Spleen (tissue), 11 donors: Measurements from ENCODE around the gene OR5AU1. TPM values are rescaled to one million over a fixed set of nuclear protein-coding genes. Genes with fewer than 3 reads are reported as not detected.

ENCODE experiments used
- DNase-seq: peaks from one replicate; pipeline ENCODE4 v3.0.0-alpha.2; 2020
- H3K27ac ChIP-seq, 8 donors: fragments of 200-600 bp; sonication (generic) in 7 of 8; 1 replicate in 4 of 8; 2 replicates in 4 of 8; pipeline versions ENCODE4 v1.5.0 to v1.8.0; 2016 to 2021; ENCODE audit warnings: inconsistent platforms in 4 of 8, mild to moderate bottlenecking in 4 of 8, moderate library complexity in 1 of 8
- H3K27me3 ChIP-seq, 7 donors: fragments of 200-600 bp; sonication (generic) in 6 of 7; replicated peaks in 1 of 7; 1 replicate in 4 of 7; 2 replicates in 3 of 7; pipeline versions ENCODE4 v1.5.0 to v1.8.0; 2016 to 2021; ENCODE audit warnings: inconsistent platforms in 3 of 7, mild to moderate bottlenecking in 1 of 7
- H3K36me3 ChIP-seq, 6 donors: fragments of 200-600 bp; sonication (generic) in 5 of 6; 1 replicate in 4 of 6; 2 replicates in 2 of 6; pipeline versions ENCODE4 v1.5.0 to v1.8.0; 2016 to 2021; ENCODE audit warnings: inconsistent platforms in 2 of 6
- H3K4me1 ChIP-seq, 6 donors: fragments of 200-600 bp; sonication (generic) in 5 of 6; 1 replicate in 3 of 6; 2 replicates in 3 of 6; pipeline versions ENCODE4 v1.5.0 to v1.8.0; 2016 to 2021; ENCODE audit warnings: inconsistent platforms in 3 of 6
- H3K4me3 ChIP-seq, 8 donors: fragments of 200-600 bp; sonication (generic) in 7 of 8; 1 replicate in 4 of 8; 2 replicates in 4 of 8; pipeline versions ENCODE4 v1.5.0 to v1.8.0; 2016 to 2021; ENCODE audit warnings: inconsistent platforms in 4 of 8, mild to moderate bottlenecking in 4 of 8, moderate library complexity in 2 of 8
- H3K9me3 ChIP-seq, 8 donors: fragments of 200-600 bp; sonication (generic) in 7 of 8; 1 replicate in 4 of 8; 2 replicates in 4 of 8; pipeline versions ENCODE4 v1.5.0 to v1.8.0; 2016 to 2021; ENCODE audit warnings: inconsistent platforms in 4 of 8
- POLR2A ChIP-seq, 3 donors: fragments of 450-650 bp; IDR thresholded peaks; one replicate each; pipeline ENCODE4 v1.5.1; 2017; ENCODE audit warnings: antibody characterized with exemption in 3 of 3, mild to moderate bottlenecking in 1 of 3
- POLR2AphosphoS5 ChIP-seq, 3 donors: sonication (generic); formaldehyde crosslinking; IDR thresholded peaks; one replicate each; pipeline ENCODE4 v1.5.1; 2017; ENCODE audit warnings: antibody characterized with exemption in 3 of 3
- WGBS, 5 donors: extraction: QIAGEN DNeasy Blood & Tissue Kit in 3 of 5; methylation state at CpG; one replicate each; pipeline versions ENCODE4 v1.1.5 to v1.1.7; 2013 to 2018; 5-methylcytosine and 5-hydroxymethylcytosine counted together
- intact Hi-C: fragments of 100-400 bp; cut with DNase I; formaldehyde crosslinking; loops from one replicate; pipeline ENCODE4 v1.15.0; 2023; ENCODE audit warnings: low total_unique reads
- polyA plus RNA-seq, 3 donors: library from polyadenylated mRNA; stranded (reverse); fragments of 200-250 nt; gene quantifications; one replicate each; pipeline ENCODE4 v1.2.1, GENCODE V29; 2013
- total RNA-seq, 7 donors: library from RNA; depleted of rRNA in 3 of 7; stranded (reverse); fragments of >200 nt in 3 of 7; fragmentation: NEBNext Ultra II Directional in 4 of 7; extraction: Animal tissue kit (Norgen Biotek cat#: 25700) in 4 of 7; gene quantifications; one replicate each; pipeline versions ENCODE4 v1.1.0 to v1.2.1, GENCODE V29; 2016 to 2021
- TF ChIP-seq, protein P1 (sequence below), 11 experiments: fragments of 200-600 bp in 7 of 11; fragments of 450-650 bp in 4 of 11; sonication (generic) in 4 of 11; IDR thresholded peaks in 8 of 11; conservative IDR thresholded peaks in 3 of 11; 1 replicate in 7 of 11; 2 replicates in 4 of 11; pipeline versions ENCODE4 v1.4.0 to v1.8.0; 2016 to 2021; ENCODE audit warnings: antibody characterized with exemption in 11 of 11, inconsistent platforms in 4 of 11, mild to moderate bottlenecking in 1 of 11
- donor health status: healthy with polysubstance abuse.
- donor health status: DM: no; HTN: no; CAD: no; lungs with moderate emphysema.
- donor health status: DM: no; HTN: no; CAD: no.
- donor health status: Bipolar disorder and iron deficiency.
- donor health status: healthy.
- donor health status: DM: no; HTN: no; CAD: no.
- donor health status: DM: yes; HTN: yes; CAD: no.

Gene OR5AU1
- total and polyA plus RNA-seq, 10 donors, result not detected

DNA sequence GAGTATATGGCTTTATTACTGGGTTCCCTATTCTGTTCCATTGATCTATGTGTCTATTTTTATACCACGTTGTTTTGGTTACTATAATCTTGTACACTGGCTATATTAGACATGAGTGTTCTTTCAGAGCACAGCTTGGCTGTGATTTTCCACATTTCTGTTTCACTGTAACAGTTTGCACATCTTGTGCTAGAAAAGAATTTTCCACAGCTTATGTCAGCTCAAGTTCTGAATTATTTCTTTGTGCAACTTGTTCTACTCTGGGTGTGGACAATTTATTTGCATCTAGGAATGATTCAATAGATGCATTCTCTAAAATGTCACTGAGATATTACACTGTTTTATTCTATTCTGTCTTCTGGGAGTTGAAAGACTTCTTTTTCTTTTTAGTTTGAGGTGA is 28.4 kb upstream of the OR5AU1 start:
- Histone ChIP-seq H3K36me3 (no peaks in the 10 kb centered on the region), H3K27me3 (no peaks in the 10 kb centered on the region), H3K27ac (no peak overlapping the region), H3K9me3 (peaks cover 0 to 17% (median 13%) of the 10 kb centered on the region in 8 donors), H3K4me3 (no peak overlapping the region), H3K4me1 (peaks cover 0 to 8% (median 0%) of the 10 kb centered on the region in 6 donors)
- no peak for TF ChIP-seq POLR2A (IDR thresholded peaks at IDR 0.05)
- TF ChIP-seq, protein P1, sequence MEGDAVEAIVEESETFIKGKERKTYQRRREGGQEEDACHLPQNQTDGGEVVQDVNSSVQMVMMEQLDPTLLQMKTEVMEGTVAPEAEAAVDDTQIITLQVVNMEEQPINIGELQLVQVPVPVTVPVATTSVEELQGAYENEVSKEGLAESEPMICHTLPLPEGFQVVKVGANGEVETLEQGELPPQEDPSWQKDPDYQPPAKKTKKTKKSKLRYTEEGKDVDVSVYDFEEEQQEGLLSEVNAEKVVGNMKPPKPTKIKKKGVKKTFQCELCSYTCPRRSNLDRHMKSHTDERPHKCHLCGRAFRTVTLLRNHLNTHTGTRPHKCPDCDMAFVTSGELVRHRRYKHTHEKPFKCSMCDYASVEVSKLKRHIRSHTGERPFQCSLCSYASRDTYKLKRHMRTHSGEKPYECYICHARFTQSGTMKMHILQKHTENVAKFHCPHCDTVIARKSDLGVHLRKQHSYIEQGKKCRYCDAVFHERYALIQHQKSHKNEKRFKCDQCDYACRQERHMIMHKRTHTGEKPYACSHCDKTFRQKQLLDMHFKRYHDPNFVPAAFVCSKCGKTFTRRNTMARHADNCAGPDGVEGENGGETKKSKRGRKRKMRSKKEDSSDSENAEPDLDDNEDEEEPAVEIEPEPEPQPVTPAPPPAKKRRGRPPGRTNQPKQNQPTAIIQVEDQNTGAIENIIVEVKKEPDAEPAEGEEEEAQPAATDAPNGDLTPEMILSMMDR (IDR thresholded peaks at IDR 0.05 in 8 of 11, conservative IDR thresholded peaks at IDR 0.05 in 3 of 11), result no peak
- no peak for TF ChIP-seq POLR2AphosphoS5 (IDR thresholded peaks at IDR 0.05)
- WGBS, 5 donors, result 68 to 92% (median 75%) methylated on average over 1 of the region's 1 CpG
- no peak for DNase-seq
- intact Hi-C loops, result no loop called here

DNA sequence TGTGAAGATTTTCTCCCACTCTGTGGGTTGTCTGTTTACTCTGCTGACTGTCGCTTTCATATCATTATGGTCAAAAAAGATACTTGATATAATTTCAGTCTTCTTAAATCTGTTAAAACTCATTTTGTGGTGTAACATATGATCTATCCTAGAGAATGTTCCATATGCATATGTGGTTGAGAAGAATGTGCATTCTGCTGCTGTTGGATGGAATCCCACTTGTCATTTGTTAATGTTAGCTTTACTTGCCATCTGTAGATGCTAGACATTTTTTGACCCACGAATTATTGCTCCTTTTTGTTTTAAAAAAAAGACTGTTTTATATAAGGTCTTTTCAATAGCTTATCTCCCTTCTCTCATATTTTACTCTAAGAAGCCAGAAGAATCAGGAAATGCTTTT is 26.3 kb upstream of the OR5AU1 start:
- Histone ChIP-seq H3K4me1 (peaks cover 0 to 8% (median 0%) of the 10 kb centered on the region in 6 donors), H3K27ac (no peak overlapping the region), H3K36me3 (no peaks in the 10 kb centered on the region), H3K27me3 (no peaks in the 10 kb centered on the region), H3K4me3 (no peak overlapping the region), H3K9me3 (peaks cover 0 to 22% (median 14%) of the 10 kb centered on the region in 8 donors)
- 69 to 76% (median 71%) methylated on average over 2 of the region's 2 CpGs for WGBS, 5 donors
- DNase-seq, result no peak
- TF ChIP-seq POLR2A (IDR thresholded peaks at IDR 0.05) (no peak), POLR2AphosphoS5 (IDR thresholded peaks at IDR 0.05) (no peak)
- TF ChIP-seq, protein P1 (IDR thresholded peaks at IDR 0.05 in 8 of 11, conservative IDR thresholded peaks at IDR 0.05 in 3 of 11), result no peak
- intact Hi-C loops, result no loop called here

DNA sequence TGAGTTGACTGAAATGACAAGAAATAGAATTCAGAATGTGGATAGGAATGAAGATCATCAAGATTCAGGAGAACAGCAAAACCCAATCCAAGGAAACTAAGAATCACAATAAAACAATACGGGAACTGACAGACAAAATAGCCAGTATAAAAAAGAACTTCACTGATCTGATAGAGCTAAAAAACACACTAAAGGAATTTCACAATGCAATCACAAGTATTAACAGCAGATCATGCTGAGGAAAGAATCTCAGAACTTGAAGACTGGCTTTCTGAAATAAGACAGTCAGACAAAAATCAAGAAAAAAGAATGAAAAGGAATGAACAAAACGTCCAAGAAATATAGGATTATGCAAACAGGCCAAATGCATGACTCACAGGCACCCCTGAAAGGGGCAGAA is 15.3 kb upstream of the OR5AU1 start:
- no peak for DNase-seq
- Histone ChIP-seq H3K9me3 (peaks cover 0 to 6% (median 0%) of the 10 kb centered on the region in 8 donors), H3K4me3 (no peak overlapping the region), H3K36me3 (no peaks in the 10 kb centered on the region), H3K27me3 (peaks cover 0 to 26% (median 0%) of the 10 kb centered on the region in 7 donors), H3K4me1 (no peaks in the 10 kb centered on the region), H3K27ac (no peak overlapping the region)
- 65 to 75% (median 67%) methylated on average over 2 of the region's 2 CpGs for WGBS, 5 donors
- intact Hi-C loops, result no loop called here
- TF ChIP-seq, protein P1 (IDR thresholded peaks at IDR 0.05 in 8 of 11, conservative IDR thresholded peaks at IDR 0.05 in 3 of 11), result no peak
- TF ChIP-seq POLR2AphosphoS5 (IDR thresholded peaks at IDR 0.05) (no peak), POLR2A (IDR thresholded peaks at IDR 0.05) (no peak)

DNA sequence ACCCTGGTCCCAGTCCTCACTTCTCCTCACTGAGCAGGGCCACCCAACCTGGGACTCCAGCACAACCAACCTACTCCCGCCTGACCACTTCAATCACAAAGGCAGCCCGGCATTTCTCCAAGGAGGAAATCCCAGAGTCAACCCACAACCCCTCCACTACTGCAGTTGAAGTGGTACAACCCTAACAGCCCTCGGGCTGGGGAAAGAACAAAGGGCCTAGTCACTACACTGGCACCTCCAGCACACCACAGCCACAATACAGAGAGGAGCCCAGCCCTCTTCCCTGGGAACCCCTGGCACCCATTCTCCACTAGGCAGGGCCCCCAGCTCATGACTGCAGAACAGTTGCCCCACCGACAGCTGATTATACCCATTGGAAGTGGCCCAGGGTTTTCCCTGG is 13.7 kb upstream of the OR5AU1 start:
- Histone ChIP-seq H3K4me1 (no peaks in the 10 kb centered on the region), H3K27me3 (peaks cover 0 to 26% (median 0%) of the 10 kb centered on the region in 7 donors), H3K36me3 (no peaks in the 10 kb centered on the region), H3K27ac (no peak overlapping the region), H3K9me3 (peaks cover 0 to 6% (median 0%) of the 10 kb centered on the region in 8 donors), H3K4me3 (no peak overlapping the region)
- WGBS, 5 donors, result 73 to 86% (median 78%) methylated on average over 3 to 4 of the region's 4 CpGs
- TF ChIP-seq POLR2AphosphoS5 (IDR thresholded peaks at IDR 0.05), result no peak
- TF ChIP-seq, protein P1 (IDR thresholded peaks at IDR 0.05 in 8 of 11, conservative IDR thresholded peaks at IDR 0.05 in 3 of 11), result no peak
- TF ChIP-seq POLR2A (IDR thresholded peaks at IDR 0.05), result no peak
- intact Hi-C loops, result no loop called here
- DNase-seq, result no peak
